HL-60 (cell line): ENCODE data around the gene SNX18.

Experiments used
- CTCF ChIP-seq: IDR thresholded peaks from one replicate; pipeline ENCODE4 v1.5.1; 2011; ENCODE audit warnings: low read length, control low read depth, inconsistent platforms; ENCODE audit not compliant: insufficient read depth
- POLR2AphosphoS5 ChIP-seq: IDR thresholded peaks from 2 replicates; pipeline ENCODE4 v1.6.1; 2012; ENCODE audit warnings: low read depth
- REST ChIP-seq: IDR thresholded peaks from 2 replicates; pipeline ENCODE4 v1.6.1; 2012; ENCODE audit warnings: low read depth; ENCODE audit not compliant: insufficient replicate concordance

- TF ChIP-seq POLR2AphosphoS5 (no peak), CTCF (no peak), REST (no peak)
Measured at GRCh38 chr5:54524704-54525103, 7.1 kb downstream of the SNX18 start.
